HepG2 (cell line): ENCODE data around the gene TPRG1L. TPM values are rescaled to one million over a fixed set of nuclear protein-coding genes. Genes with fewer than 3 reads are reported as not detected.

Source experiments
- FOXA1 ChIP-seq, 2 experiments: fragments of 450-650 bp in 1 of 2; sonication (generic) in 1 of 2; formaldehyde crosslinking in 1 of 2; IDR thresholded peaks; 2 replicates each; pipeline versions ENCODE4 v1.4.0 to v1.6.1; 2016 to 2020; ENCODE audit warnings: missing genetic modification reagents in 1 of 2
- ZBTB14 ChIP-seq: sonication (generic); formaldehyde crosslinking; IDR thresholded peaks from 2 replicates; pipeline ENCODE4 v1.4.0; 2020; ENCODE audit warnings: missing genetic modification reagents
- ZNF691 ChIP-seq: sonication (generic); formaldehyde crosslinking; IDR thresholded peaks from 2 replicates; pipeline ENCODE4 v1.4.0; 2020; ENCODE audit warnings: missing genetic modification reagents, low read depth, mild to moderate bottlenecking, borderline replicate concordance
- polyA plus RNA-seq, 8 experiments: library from polyadenylated mRNA; depleted of rRNA in 3 of 8; stranded (reverse) in 7 of 8; unstranded in 1 of 8; fragments of >200 nt; fragmentation: Illumina TruSeq in 4 of 8; extraction: Trizol in 4 of 8; gene quantifications; 2 replicates each; pipeline versions ENCODE4 v1.2.1 to v1.2.3, GENCODE V29; 2011 to 2016; ENCODE audit warnings: low read depth in 4 of 8, missing spikeins in 1 of 8, mixed read lengths in 1 of 8; ENCODE audit not compliant: insufficient read depth in 1 of 8
- total RNA-seq, 5 experiments: library from RNA; depleted of rRNA; stranded (reverse); fragments of >200 nt; fragmentation: Illumina TruSeq; extraction: Trizol; gene quantifications; 2 replicates each; pipeline ENCODE4 v1.2.3, GENCODE V29; 2016; ENCODE audit warnings: low read depth in 1 of 5
- TF ChIP-seq, protein P1 (sequence below): sonication (generic); formaldehyde crosslinking; IDR thresholded peaks from 2 replicates; pipeline ENCODE4 v1.4.0; 2020; ENCODE audit warnings: missing genetic modification reagents
- TF ChIP-seq, protein P2 (sequence below): sonication (generic); formaldehyde crosslinking; IDR thresholded peaks from 2 replicates; pipeline ENCODE4 v1.4.0; 2020; ENCODE audit warnings: missing genetic modification reagents
- TF ChIP-seq, protein P3 (sequence below): sonication (generic); formaldehyde crosslinking; IDR thresholded peaks from 2 replicates; pipeline ENCODE4 v1.4.0; 2020; ENCODE audit warnings: missing genetic modification reagents, mild to moderate bottlenecking, borderline replicate concordance

TPRG1L gene
- total and polyA plus RNA-seq, 2 of the 13 experiments (the other 11 are each of a cell fraction or from before 2014, with no cell fraction given), result 21.3 to 37.4 TPM

- TF ChIP-seq, protein P1, sequence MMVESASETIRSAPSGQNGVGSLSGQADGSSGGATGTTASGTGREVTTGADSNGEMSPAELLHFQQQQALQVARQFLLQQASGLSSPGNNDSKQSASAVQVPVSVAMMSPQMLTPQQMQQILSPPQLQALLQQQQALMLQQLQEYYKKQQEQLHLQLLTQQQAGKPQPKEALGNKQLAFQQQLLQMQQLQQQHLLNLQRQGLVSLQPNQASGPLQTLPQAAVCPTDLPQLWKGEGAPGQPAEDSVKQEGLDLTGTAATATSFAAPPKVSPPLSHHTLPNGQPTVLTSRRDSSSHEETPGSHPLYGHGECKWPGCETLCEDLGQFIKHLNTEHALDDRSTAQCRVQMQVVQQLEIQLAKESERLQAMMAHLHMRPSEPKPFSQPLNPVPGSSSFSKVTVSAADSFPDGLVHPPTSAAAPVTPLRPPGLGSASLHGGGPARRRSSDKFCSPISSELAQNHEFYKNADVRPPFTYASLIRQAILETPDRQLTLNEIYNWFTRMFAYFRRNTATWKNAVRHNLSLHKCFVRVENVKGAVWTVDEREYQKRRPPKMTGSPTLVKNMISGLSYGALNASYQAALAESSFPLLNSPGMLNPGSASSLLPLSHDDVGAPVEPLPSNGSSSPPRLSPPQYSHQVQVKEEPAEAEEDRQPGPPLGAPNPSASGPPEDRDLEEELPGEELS (CRISPR knock-in tag), result peak; percentile 77
- TF ChIP-seq, protein P2, sequence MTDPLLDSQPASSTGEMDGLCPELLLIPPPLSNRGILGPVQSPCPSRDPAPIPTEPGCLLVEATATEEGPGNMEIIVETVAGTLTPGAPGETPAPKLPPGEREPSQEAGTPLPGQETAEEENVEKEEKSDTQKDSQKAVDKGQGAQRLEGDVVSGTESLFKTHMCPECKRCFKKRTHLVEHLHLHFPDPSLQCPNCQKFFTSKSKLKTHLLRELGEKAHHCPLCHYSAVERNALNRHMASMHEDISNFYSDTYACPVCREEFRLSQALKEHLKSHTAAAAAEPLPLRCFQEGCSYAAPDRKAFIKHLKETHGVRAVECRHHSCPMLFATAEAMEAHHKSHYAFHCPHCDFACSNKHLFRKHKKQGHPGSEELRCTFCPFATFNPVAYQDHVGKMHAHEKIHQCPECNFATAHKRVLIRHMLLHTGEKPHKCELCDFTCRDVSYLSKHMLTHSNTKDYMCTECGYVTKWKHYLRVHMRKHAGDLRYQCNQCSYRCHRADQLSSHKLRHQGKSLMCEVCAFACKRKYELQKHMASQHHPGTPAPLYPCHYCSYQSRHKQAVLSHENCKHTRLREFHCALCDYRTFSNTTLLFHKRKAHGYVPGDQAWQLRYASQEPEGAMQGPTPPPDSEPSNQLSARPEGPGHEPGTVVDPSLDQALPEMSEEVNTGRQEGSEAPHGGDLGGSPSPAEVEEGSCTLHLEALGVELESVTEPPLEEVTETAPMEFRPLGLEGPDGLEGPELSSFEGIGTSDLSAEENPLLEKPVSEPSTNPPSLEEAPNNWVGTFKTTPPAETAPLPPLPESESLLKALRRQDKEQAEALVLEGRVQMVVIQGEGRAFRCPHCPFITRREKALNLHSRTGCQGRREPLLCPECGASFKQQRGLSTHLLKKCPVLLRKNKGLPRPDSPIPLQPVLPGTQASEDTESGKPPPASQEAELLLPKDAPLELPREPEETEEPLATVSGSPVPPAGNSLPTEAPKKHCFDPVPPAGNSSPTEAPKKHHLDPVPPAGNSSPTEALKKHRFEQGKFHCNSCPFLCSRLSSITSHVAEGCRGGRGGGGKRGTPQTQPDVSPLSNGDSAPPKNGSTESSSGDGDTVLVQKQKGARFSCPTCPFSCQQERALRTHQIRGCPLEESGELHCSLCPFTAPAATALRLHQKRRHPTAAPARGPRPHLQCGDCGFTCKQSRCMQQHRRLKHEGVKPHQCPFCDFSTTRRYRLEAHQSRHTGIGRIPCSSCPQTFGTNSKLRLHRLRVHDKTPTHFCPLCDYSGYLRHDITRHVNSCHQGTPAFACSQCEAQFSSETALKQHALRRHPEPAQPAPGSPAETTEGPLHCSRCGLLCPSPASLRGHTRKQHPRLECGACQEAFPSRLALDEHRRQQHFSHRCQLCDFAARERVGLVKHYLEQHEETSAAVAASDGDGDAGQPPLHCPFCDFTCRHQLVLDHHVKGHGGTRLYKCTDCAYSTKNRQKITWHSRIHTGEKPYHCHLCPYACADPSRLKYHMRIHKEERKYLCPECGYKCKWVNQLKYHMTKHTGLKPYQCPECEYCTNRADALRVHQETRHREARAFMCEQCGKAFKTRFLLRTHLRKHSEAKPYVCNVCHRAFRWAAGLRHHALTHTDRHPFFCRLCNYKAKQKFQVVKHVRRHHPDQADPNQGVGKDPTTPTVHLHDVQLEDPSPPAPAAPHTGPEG (CRISPR knock-in tag), result no peak
- TF ChIP-seq ZBTB14 (CRISPR knock-in tag) (0 out of 2 replicates have a peak, but pooled peaks have one; percentile 43), ZNF691 (CRISPR knock-in tag) (no peak), FOXA1 (IDR thresholded peaks at IDR 0.05) (peak; percentile 63; the same call in 1 of the 2 replicates), FOXA1 (CRISPR knock-in tag; IDR thresholded peaks at IDR 0.05) (peak; percentile 100)
- TF ChIP-seq, protein P3, sequence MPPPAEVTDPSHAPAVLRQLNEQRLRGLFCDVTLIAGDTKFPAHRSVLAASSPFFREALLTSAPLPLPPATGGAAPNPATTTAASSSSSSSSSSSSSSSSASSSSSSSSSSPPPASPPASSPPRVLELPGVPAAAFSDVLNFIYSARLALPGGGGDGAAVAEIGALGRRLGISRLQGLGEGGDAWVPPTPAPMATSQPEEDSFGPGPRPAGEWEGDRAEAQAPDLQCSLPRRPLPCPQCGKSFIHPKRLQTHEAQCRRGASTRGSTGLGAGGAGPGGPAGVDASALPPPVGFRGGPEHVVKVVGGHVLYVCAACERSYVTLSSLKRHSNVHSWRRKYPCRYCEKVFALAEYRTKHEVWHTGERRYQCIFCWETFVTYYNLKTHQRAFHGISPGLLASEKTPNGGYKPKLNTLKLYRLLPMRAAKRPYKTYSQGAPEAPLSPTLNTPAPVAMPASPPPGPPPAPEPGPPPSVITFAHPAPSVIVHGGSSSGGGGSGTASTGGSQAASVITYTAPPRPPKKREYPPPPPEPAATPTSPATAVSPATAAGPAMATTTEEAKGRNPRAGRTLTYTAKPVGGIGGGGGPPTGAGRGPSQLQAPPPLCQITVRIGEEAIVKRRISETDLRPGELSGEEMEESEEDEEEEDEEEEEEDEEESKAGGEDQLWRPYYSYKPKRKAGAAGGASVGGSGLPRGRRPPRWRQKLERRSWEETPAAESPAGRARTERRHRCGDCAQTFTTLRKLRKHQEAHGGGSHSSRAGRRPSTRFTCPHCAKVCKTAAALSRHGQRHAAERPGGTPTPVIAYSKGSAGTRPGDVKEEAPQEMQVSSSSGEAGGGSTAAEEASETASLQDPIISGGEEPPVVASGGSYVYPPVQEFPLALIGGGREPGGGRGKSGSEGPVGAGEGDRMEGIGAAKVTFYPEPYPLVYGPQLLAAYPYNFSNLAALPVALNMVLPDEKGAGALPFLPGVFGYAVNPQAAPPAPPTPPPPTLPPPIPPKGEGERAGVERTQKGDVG (CRISPR knock-in tag), result no peak
These were observed at the start of gene TPRG1L (continued) for GRCh38 chr1:3624200-3625136.
